Stimulated activated CD4-positive, alpha-beta T cell treated with anti-CD3 and anti-CD28 coated beads, TNF-alpha, amount 100 ng/mL, for 48 hours (primary cell): Measurements from ENCODE around the gene MKRN1.
A peak's percentile ranks its signal among the peaks of the same experiment; 100 is the strongest.
"Not testable (repeated sequence)": the region's sequence is repeated elsewhere in the genome, so short reads cannot be mapped to it uniquely, and the experiment has no call there.

ENCODE experiments used
- DNase-seq, 3 donors: peaks; one replicate each; pipeline ENCODE4 v3.0.0-alpha.2; 2020; ENCODE audit warnings: low read depth in 3 of 3

The MKRN1 gene

GRCh38 chr7:140479062-140479738, at the start of gene MKRN1:
Gene MKRN1, minus strand, starts transcription at chr7:140479505. Its CDS starts 161 bp downstream, at chr7:140479344.
- peak; percentile 86 to 94 (median 91) for DNase-seq

DNA sequence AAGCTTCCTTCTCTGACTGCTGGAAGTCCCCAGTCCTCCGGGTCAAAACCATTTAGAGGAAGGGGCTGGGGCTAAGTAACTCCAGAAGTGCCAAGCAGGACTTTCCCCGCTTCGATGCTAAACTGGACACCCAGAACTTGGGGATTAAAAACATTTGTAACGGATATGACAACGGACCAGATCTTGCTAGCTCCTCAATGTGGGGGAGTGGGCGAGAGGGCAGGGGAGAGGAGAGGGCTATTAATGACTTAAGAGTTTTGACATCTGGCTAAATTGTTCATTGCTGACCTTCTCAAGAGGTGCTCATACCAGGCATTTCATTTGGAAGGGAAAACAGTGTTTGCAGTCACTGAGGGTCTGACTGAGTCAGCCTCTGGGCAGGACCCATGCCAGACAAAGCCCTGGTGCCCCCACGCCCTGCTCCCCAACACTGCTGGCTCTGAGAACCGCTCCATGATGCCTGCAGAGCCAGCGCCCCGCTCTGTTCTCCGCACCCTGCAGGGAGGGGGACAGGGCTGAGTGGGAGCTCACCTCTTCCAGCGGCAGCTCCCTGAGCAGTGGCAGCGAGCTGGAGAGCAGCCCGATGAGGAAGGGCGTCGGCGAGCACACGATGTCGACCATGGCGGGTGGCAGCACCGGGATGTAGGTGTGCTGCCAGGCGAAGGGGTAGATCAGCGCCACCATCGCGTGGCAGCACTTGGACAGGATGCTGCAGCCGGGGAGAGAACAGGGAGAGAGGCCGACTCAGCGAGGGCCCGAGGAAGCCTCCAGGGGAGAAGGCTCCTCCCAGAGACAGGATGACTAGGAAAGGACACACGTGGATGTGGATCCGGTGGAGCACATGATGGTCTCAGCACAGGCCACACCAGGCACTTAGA, 47.7 kb upstream of the MKRN1 start:
- no peak for DNase-seq

GRCh38 chr7:140526214-140526613, 46.9 kb upstream of the MKRN1 start:
- no peak for DNase-seq

GRCh38 chr7:140525743-140526142, 46.4 kb upstream of the MKRN1 start:
- peak in 2 of 3 donors; percentile 28 to 32 for DNase-seq

DNA sequence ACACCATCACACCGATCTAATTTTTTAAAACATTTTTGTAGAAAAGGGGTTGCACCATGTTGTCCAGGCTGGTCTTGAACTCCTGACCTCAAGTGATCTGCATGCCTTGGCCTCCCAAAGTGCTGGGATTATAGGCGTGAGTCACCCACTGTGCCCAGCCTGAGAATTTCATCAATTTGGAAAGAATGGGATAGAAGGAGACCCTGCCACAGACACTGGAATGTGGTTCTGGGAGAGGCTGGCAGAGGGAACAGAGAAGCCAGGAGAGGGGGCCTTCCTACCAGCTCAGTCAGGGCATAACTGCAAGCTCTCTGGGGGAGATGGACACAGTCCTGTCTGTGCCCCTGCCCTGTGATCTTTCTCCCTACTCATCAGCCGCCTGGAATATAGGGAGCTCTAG, 42.1 kb upstream of the MKRN1 start:
- no peak for DNase-seq

- DNase-seq: no peak
These were observed 39.7 kb upstream of the MKRN1 start for GRCh38 chr7:140519007-140519399.

DNA sequence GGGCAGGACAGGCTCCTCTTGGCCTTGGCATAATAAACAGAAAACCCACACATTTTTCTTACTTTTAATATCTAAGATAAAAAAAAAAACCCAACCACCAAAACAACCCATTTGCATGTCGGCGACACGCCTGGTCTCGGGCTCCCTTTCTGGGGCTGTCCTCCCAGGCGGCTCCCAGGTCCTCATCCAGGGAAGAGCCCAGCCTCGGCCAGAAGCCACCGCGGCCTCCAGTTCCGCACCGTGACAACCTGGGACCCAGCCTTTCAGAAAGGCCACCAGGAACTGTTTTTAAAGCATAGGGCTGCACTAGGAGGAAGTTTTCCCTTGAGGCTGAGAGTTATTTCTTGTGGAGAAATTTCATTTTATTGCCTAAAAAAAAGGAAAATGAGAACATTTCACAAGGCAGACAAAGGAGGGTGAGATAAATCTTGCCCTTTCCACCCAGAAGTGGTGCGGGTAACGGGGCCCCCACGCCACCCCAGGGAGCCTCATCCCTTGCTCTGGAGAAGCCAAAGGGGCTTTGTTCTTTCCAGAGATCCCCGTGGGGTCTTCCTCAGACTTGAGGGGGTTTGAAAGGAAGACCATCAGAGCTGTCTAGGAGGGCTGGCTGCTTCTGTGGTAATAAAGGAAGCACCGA, 39.2 kb upstream of the MKRN1 start:
- DNase-seq: no peak

DNA sequence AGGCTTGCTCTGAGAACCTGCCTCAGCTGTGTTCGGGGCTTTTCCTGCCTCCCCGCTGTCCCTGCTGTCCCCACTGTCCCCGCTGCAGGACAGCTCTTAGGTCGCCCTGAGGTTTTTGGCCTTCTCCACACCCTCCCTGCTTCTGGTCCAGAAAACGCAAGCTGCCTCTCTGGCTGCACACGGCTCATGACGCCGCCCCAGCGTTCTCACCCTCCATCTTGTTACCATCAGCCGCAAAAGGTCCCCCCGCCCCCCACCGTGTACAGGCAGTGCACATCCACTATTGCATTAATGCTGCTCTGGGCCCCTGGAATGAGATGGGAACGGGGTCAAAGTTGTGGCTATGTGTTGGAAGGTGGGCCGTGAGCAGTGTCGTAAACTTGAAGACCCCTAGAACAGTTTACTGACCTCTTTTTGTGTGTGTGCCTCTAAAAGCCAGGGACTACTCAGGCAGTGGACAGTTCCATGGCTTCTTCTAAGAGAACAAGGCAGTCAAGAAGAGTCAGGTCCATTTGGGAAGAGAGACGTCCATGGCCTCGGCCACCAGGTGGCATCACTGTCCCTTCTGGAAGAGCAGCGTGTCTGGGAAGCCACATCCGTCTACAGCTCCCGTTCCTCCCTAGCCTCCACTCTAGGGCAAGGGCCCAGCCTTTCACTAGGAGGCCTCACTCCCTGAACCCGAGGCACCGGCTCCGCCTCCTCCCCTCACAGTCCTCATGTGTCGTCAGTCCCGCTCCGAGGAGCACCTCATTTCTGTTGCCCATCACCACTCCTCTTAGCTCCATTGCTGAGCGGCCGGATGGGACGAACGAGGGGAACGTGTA, 38.5 kb upstream of the MKRN1 start:
- peak; percentile 49 to 60 (median 54) for DNase-seq

- DNase-seq: no peak
These were observed 33.2 kb upstream of the MKRN1 start for GRCh38 chr7:140512317-140513000.

GRCh38 chr7:140509789-140510188, 30.5 kb upstream of the MKRN1 start:
- no peak for DNase-seq

- DNase-seq: not testable (repeated sequence)
These were observed 28.3 kb upstream of the MKRN1 start for GRCh38 chr7:140507556-140507955.

- DNase-seq: no peak
These were observed 27.6 kb upstream of the MKRN1 start for GRCh38 chr7:140506788-140507464.

GRCh38 chr7:140501966-140502365, 22.7 kb upstream of the MKRN1 start:
- no peak for DNase-seq

DNA sequence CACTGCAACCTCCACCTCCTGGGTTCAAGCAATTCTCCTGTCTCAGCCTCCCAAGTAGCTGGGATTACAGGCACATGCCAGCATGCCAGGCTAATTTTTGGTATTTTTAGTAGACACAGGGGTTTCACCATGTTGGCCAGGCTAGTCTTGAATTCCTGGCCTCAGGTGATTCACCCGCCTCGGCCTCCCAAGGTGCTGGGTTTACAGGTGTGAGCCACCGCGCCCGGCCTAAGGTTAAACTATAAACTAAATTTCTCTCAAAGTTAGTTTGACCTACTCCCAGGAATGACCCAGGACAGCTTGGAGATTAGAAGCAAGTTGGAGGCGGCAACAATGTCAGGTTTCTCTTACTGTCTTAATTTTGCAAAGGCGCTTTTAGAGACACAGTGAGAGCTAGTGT, 18.5 kb upstream of the MKRN1 start:
- not testable (repeated sequence) for DNase-seq

- no peak for DNase-seq
These were observed 18.0 kb upstream of the MKRN1 start for GRCh38 chr7:140497241-140497769.

- DNase-seq: no peak
These were observed 16.3 kb upstream of the MKRN1 start for GRCh38 chr7:140495514-140496097.

DNA sequence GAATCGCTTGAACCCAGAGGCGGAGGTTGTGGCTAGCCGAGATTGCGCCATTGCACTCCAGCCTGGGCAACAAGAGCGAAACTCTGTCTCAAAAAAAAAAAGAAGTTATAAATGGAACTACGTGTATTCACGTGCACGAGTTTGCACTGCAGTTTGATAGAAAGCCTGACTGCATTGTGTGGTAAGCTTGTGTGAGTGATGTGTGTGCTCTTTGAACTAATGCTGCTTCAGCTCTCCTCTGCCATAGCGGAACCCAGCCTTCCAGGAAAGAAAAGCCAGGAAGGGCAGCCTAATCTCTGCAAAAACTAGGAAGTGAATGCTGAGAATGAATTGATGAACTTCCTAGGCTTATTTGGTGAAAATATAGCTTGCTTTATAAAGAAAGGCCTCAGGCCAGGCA, 15.6 kb upstream of the MKRN1 start:
- no peak for DNase-seq

DNA sequence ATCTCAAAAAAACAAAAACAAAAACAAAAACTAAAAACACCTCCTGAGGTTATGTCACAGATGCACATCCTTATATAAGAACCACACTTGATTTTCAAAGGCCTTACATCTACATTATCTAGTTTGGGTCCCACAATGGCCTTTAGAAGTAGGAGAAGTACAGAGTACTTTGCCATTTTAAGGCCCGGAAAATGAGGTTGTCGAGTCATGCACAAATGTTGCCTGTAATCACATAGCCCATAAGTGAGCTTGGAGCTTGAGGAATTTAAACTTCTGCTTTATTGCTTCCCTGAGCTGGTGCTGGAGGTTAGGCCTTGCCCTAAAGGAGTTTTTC, 9.7 kb upstream of the MKRN1 start:
- DNase-seq: no peak

- no peak for DNase-seq
These were observed 6.4 kb upstream of the MKRN1 start for GRCh38 chr7:140485500-140486265.
